K562 (cell line): Measurements from ENCODE around the gene LRMDA. TPM values are rescaled to one million over a fixed set of nuclear protein-coding genes. Genes with fewer than 3 reads are reported as not detected.

Source experiments
- ATF7 ChIP-seq: fragments of 450-650 bp; IDR thresholded peaks from 2 replicates; pipeline ENCODE4 v1.7.1; 2014; ENCODE audit warnings: mild to moderate bottlenecking, moderate library complexity
- CBX8 ChIP-seq: fragments of 200-600 bp; sonication (generic); IDR thresholded peaks from 2 replicates; pipeline ENCODE4 v1.6.1; 2012; ENCODE audit warnings: borderline replicate concordance, mixed run types, low read depth, mild to moderate bottlenecking, moderate library complexity, mixed read lengths, low read length, control low read depth, inconsistent platforms; ENCODE audit not compliant: poor library complexity, severe bottlenecking; ENCODE audit errors: extremely low read depth
- ELF1 ChIP-seq: fragments of 200-800 bp; sonication (Bioruptor generic); IDR thresholded peaks from 2 replicates; pipeline ENCODE4 v1.6.1; 2016; ENCODE audit warnings: missing genetic modification characterization, missing compliant biosample characterization
- HDAC1 ChIP-seq, 2 experiments: fragments of 450-650 bp; IDR thresholded peaks; 2 replicates each; pipeline ENCODE4 v1.6.1; 2016 to 2017; ENCODE audit warnings: inconsistent platforms in 1 of 2, mild to moderate bottlenecking in 1 of 2, moderate library complexity in 1 of 2
- NR4A1 ChIP-seq, 2 experiments: fragments of 250-450 bp in 1 of 2; fragments of 450-650 bp in 1 of 2; sonication (Bioruptor Pico) in 1 of 2; IDR thresholded peaks; 2 replicates each; pipeline versions ENCODE4 v1.4.0 to v1.6.1; 2016 to 2020; ENCODE audit warnings: mild to moderate bottlenecking in 2 of 2, missing compliant biosample characterization in 1 of 2, missing genetic modification characterization in 1 of 2, moderate library complexity in 1 of 2
- PHF20 ChIP-seq: fragments of 450-650 bp; IDR thresholded peaks from 2 replicates; pipeline ENCODE4 v1.6.1; 2018; ENCODE audit not compliant: partially characterized antibody
- SP2 ChIP-seq: IDR thresholded peaks from 2 replicates; pipeline ENCODE4 v1.6.1; 2011; ENCODE audit warnings: mild to moderate bottlenecking, low read depth, low read length, moderate library complexity; ENCODE audit not compliant: poor library complexity, severe bottlenecking; ENCODE audit errors: extremely low read depth
- ZNF217 ChIP-seq: sonication (generic); formaldehyde crosslinking; IDR thresholded peaks from 2 replicates; pipeline ENCODE4 v1.8.0; 2022; ENCODE audit warnings: mild to moderate bottlenecking, missing genetic modification reagents
- ZNF23 ChIP-seq: fragments of 250-450 bp; sonication (Bioruptor Pico); IDR thresholded peaks from 2 replicates; pipeline ENCODE4 v1.4.0; 2020; ENCODE audit warnings: mild to moderate bottlenecking
- ZNF277 ChIP-seq: fragments of 250-450 bp; sonication (Bioruptor Pico); IDR thresholded peaks from 2 replicates; pipeline ENCODE4 v1.8.0; 2022; ENCODE audit warnings: inconsistent platforms, mild to moderate bottlenecking, moderate library complexity, borderline replicate concordance
- ZNF77 ChIP-seq: fragments of 250-450 bp; sonication (Bioruptor Pico); IDR thresholded peaks from 2 replicates; pipeline ENCODE4 v1.5.0; 2020
- polyA plus RNA-seq, 8 experiments: library from polyadenylated mRNA; depleted of rRNA in 4 of 8; stranded (reverse) in 5 of 8; unstranded in 3 of 8; fragments of >200 nt; fragmentation: Nextera tagmentation in 2 of 8; fragmentation: Illumina TruSeq in 1 of 8; extraction: Ambion mirVana in 2 of 8; extraction: Trizol in 1 of 8; gene quantifications; 2 replicates each; pipeline versions ENCODE4 v1.2.1 to v1.2.3, GENCODE V29; 2011 to 2014; ENCODE audit warnings: inconsistent platforms in 1 of 8, missing spikeins in 1 of 8
- total RNA-seq, 7 experiments: library from RNA; depleted of rRNA in 6 of 7; stranded (reverse); fragments of >200 nt in 6 of 7; fragmentation: Illumina TruSeq in 2 of 7; extraction: Trizol in 2 of 7; gene quantifications; 2 replicates each; pipeline versions ENCODE4 v1.2.1 to v1.2.3, GENCODE V29; 2011 to 2021; ENCODE audit warnings: low replicate concordance in 1 of 7
- TF ChIP-seq, protein P1 (sequence below): fragments of 450-650 bp; formaldehyde crosslinking; IDR thresholded peaks from 2 replicates; pipeline ENCODE4 v1.4.0; 2020; ENCODE audit warnings: mild to moderate bottlenecking, moderate library complexity
- TF ChIP-seq, protein P2 (sequence below): sonication (generic); formaldehyde crosslinking; IDR thresholded peaks from 2 replicates; pipeline ENCODE4 v1.8.1; 2023; ENCODE audit warnings: mild to moderate bottlenecking, missing genetic modification reagents

Gene LRMDA
- total and polyA plus RNA-seq, 9 of the 15 experiments (the other 6 are each of a cell fraction or from before 2014, with no cell fraction given) = 0.25 TPM; not detected in 8

DNA sequence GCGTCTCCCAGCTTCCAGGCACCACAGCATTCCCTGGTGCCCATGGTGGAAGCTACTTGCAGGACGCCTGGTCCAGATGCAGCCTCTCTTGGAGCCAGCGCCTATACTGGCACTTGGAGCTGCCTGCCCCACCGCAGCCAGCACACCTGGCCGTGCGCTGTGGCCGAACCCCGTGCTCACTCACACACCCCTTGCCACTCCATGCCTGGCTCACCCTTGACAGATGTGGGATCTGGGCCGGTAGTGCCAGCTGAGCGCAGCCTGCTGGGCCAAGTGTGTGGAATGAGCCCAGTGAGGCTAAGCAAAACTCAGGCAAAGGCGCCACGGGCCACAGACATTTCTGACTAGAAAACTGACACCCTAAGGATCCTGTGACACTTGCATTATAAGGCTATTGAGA lies 884.8 kb downstream of the LRMDA start (continued):
- no peak for TF ChIP-seq ZNF277 (CRISPR knock-in tag)
- TF ChIP-seq, protein P1, sequence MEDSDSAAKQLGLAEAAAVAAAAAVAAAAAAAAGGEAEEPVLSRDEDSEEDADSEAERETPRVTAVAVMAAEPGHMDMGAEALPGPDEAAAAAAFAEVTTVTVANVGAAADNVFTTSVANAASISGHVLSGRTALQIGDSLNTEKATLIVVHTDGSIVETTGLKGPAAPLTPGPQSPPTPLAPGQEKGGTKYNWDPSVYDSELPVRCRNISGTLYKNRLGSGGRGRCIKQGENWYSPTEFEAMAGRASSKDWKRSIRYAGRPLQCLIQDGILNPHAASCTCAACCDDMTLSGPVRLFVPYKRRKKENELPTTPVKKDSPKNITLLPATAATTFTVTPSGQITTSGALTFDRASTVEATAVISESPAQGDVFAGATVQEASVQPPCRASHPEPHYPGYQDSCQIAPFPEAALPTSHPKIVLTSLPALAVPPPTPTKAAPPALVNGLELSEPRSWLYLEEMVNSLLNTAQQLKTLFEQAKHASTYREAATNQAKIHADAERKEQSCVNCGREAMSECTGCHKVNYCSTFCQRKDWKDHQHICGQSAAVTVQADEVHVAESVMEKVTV (CRISPR knock-in tag) = no peak
- TF ChIP-seq PHF20 = no peak
- TF ChIP-seq SP2 = no peak
- no peak for TF ChIP-seq NR4A1 (CRISPR knock-in tag; IDR thresholded peaks at IDR 0.05)
- no peak for TF ChIP-seq NR4A1 (tag; IDR thresholded peaks at IDR 0.05)
- no peak for TF ChIP-seq CBX8
- TF ChIP-seq ZNF23 = no peak
- no peak for TF ChIP-seq HDAC1 (IDR thresholded peaks at IDR 0.05)
- TF ChIP-seq ELF1 (tag) = no peak
- no peak for TF ChIP-seq ZNF77 (CRISPR knock-in tag)
- TF ChIP-seq, protein P2, sequence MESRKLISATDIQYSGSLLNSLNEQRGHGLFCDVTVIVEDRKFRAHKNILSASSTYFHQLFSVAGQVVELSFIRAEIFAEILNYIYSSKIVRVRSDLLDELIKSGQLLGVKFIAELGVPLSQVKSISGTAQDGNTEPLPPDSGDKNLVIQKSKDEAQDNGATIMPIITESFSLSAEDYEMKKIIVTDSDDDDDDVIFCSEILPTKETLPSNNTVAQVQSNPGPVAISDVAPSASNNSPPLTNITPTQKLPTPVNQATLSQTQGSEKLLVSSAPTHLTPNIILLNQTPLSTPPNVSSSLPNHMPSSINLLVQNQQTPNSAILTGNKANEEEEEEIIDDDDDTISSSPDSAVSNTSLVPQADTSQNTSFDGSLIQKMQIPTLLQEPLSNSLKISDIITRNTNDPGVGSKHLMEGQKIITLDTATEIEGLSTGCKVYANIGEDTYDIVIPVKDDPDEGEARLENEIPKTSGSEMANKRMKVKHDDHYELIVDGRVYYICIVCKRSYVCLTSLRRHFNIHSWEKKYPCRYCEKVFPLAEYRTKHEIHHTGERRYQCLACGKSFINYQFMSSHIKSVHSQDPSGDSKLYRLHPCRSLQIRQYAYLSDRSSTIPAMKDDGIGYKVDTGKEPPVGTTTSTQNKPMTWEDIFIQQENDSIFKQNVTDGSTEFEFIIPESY (CRISPR knock-in tag) = no peak
- no peak for TF ChIP-seq ZNF217
- no peak for TF ChIP-seq ATF7
